ENCODE data around the gene NUP50. TPM values are rescaled to one million over a fixed set of nuclear protein-coding genes. Genes with fewer than 3 reads are reported as not detected.
A peak's percentile ranks its signal among the peaks of the same experiment; 100 is the strongest.

Gene NUP50
- total and polyA plus RNA-seq, 2 of the 13 experiments (the other 11 are each of a cell fraction or from before 2014, with no cell fraction given): 14.2 to 52.4 TPM

- DNase-seq (ENCODE audit: low spot score) (peak; percentile 88), FAIRE-seq (peak; percentile 72), ATAC-seq (peak; percentile 68)
- Histone ChIP-seq H2AFZ (ENCODE audit: low read length) (no peak overlapping the region), H3K4me2 (ENCODE audit: low read depth, low read length) (peak overlapping the region; percentile 62), H3K27ac (ENCODE audit: extremely low read length, insufficient read depth, low read length) (peak overlapping the region; percentile 83), H3K9me3 (ENCODE audit: low read length) (no peaks in the 10 kb centered on the region), H3K27me3 (ENCODE audit: control insufficient read depth in 1 of 2, insufficient read depth in 2 of 2, low read length in 2 of 2) (peaks cover 0 to 3% of the 10 kb centered on the region in 2 experiments; a peak in 2 of 5 replicates), H3K9ac (ENCODE audit: insufficient read depth, low read depth, low read length) (peak overlapping the region; percentile 48), H3K79me2 (ENCODE audit: insufficient read depth, low read length) (peaks cover 30% of the 10 kb centered on the region), H3K4me3 (replicated peaks in 1 of 3; ENCODE audit: insufficient read depth in 1 of 3, low read depth in 2 of 3, low read length in 3 of 3) (peak overlapping the region; percentile 18 to 40 (median 39); a peak in 3 of 6 replicates), H3K36me3 (replicated peaks in 1 of 2; ENCODE audit: control insufficient read depth in 1 of 2, insufficient read depth in 2 of 2, low read length in 2 of 2) (peaks cover 0 to 9% of the 10 kb centered on the region in 2 experiments; a peak in 2 of 5 replicates), H4K20me1 (ENCODE audit: insufficient read depth, low read length) (no peaks in the 10 kb centered on the region), H3K4me1 (ENCODE audit: insufficient read depth, low read length) (peaks cover 53% of the 10 kb centered on the region)
- WGBS (ENCODE audit: low lambda C conversion rate): 3% methylated on average over 3 of the region's 5 CpGs
- TSS peak; percentile 57 for BruUV-seq (replicated peaks)
- intact Hi-C loops (cut with micrococcal nuclease; ENCODE audit: unreplicated experiment): no loop called here
- in situ Hi-C loops (cut with HindIII; ENCODE audit: extremely low pct_ligation_motif_present, low pct_unique_long_range_greater_than_20kb): loop anchor here (10.0 kb wide), 1 partner anchor 85 kb away; the partner anchor contains the start of gene KIAA0930
- POLR2A ChIA-PET: interaction anchor here (1.2 to 2.1 kb wide), 4 partner anchors 10 to 114 kb away, joined by 3 to 13 read pairs (median 4); no protein-coding TSS in a partner anchor
- CTCF ChIA-PET (ENCODE audit: low intra/inter-chr PET ratio, low total read pairs): no interaction called here
- no peak for TF ChIP-seq ZNF407 (CRISPR knock-in tag; IDR thresholded peaks at IDR 0.05; ENCODE audit: not compliant biosample characterization)
- TF ChIP-seq NFE2L1 (CRISPR knock-in tag; IDR thresholded peaks at IDR 0.05; ENCODE audit: borderline replicate concordance): no peak
- no peak for TF ChIP-seq ZFP82 (CRISPR knock-in tag; IDR thresholded peaks at IDR 0.05; ENCODE audit: borderline replicate concordance)
- 0 out of 2 replicates have a peak, but pooled peaks have one; percentile 17 for TF ChIP-seq BHLHE40 (IDR thresholded peaks at IDR 0.05; ENCODE audit: low read length)
- TF ChIP-seq ZNF274 (CRISPR knock-in tag; IDR thresholded peaks at IDR 0.05): no peak
- no peak for TF ChIP-seq ZNF251 (CRISPR knock-in tag; IDR thresholded peaks at IDR 0.05)
- no peak for TF ChIP-seq SP1 (IDR thresholded peaks at IDR 0.05)
- no peak for TF ChIP-seq SP1 (CRISPR knock-in tag; IDR thresholded peaks at IDR 0.05)
- TF ChIP-seq, protein P1, sequence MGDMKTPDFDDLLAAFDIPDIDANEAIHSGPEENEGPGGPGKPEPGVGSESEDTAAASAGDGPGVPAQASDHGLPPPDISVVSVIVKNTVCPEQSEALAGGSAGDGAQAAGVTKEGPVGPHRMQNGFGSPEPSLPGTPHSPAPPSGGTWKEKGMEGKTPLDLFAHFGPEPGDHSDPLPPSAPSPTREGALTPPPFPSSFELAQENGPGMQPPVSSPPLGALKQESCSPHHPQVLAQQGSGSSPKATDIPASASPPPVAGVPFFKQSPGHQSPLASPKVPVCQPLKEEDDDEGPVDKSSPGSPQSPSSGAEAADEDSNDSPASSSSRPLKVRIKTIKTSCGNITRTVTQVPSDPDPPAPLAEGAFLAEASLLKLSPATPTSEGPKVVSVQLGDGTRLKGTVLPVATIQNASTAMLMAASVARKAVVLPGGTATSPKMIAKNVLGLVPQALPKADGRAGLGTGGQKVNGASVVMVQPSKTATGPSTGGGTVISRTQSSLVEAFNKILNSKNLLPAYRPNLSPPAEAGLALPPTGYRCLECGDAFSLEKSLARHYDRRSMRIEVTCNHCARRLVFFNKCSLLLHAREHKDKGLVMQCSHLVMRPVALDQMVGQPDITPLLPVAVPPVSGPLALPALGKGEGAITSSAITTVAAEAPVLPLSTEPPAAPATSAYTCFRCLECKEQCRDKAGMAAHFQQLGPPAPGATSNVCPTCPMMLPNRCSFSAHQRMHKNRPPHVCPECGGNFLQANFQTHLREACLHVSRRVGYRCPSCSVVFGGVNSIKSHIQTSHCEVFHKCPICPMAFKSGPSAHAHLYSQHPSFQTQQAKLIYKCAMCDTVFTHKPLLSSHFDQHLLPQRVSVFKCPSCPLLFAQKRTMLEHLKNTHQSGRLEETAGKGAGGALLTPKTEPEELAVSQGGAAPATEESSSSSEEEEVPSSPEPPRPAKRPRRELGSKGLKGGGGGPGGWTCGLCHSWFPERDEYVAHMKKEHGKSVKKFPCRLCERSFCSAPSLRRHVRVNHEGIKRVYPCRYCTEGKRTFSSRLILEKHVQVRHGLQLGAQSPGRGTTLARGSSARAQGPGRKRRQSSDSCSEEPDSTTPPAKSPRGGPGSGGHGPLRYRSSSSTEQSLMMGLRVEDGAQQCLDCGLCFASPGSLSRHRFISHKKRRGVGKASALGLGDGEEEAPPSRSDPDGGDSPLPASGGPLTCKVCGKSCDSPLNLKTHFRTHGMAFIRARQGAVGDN (CRISPR knock-in tag; IDR thresholded peaks at IDR 0.05): no peak
- TF ChIP-seq ZNF709 (CRISPR knock-in tag; IDR thresholded peaks at IDR 0.05): no peak
These were observed 3.9 kb upstream of the NUP50 start for GRCh38 chr22:45159652-45160462.
